H9 (cell line): ENCODE data around the gene CCDC187. TPM values are rescaled to one million over a fixed set of nuclear protein-coding genes. Genes with fewer than 3 reads are reported as not detected.

Source experiments
- DNase-seq: peaks from one replicate; pipeline ENCODE4 v3.0.0-alpha.2; 2017
- H2AFZ ChIP-seq: one replicate; pipeline ENCODE4 v1.6.1; 2013; ENCODE audit warnings: mild to moderate bottlenecking, low read length, control low read depth, moderate library complexity
- H2AK5ac ChIP-seq: 2 replicates; pipeline ENCODE4 v1.6.1; 2013; ENCODE audit warnings: low read length, control low read depth, mixed read lengths; ENCODE audit not compliant: insufficient read length
- H2BK120ac ChIP-seq: one replicate; pipeline ENCODE4 v1.6.1; 2013; ENCODE audit warnings: low read depth, mild to moderate bottlenecking, low read length, control low read depth, inconsistent platforms; ENCODE audit not compliant: poor library complexity, severe bottlenecking
- H2BK12ac ChIP-seq: 2 replicates; pipeline ENCODE4 v1.6.1; 2013; ENCODE audit warnings: low read length, control low read depth, mixed read lengths, low read depth; ENCODE audit not compliant: insufficient read length
- H2BK15ac ChIP-seq: 2 replicates; pipeline ENCODE4 v1.6.1; 2013; ENCODE audit warnings: low read depth, low read length, control low read depth
- H2BK20ac ChIP-seq: one replicate; pipeline ENCODE4 v1.6.1; 2013; ENCODE audit warnings: low read depth, mild to moderate bottlenecking, low read length, control low read depth, inconsistent platforms; ENCODE audit not compliant: poor library complexity, severe bottlenecking
- H2BK5ac ChIP-seq: 2 replicates; pipeline ENCODE4 v1.6.1; 2013; ENCODE audit warnings: low read length, control low read depth, mixed read lengths; ENCODE audit not compliant: insufficient read length
- H3K14ac ChIP-seq: 2 replicates; pipeline ENCODE4 v1.6.1; 2013; ENCODE audit warnings: low read length, control low read depth; ENCODE audit not compliant: insufficient read depth
- H3K18ac ChIP-seq: 2 replicates; pipeline ENCODE4 v1.6.1; 2013; ENCODE audit warnings: low read depth, mild to moderate bottlenecking, mixed read lengths, low read length, control low read depth; ENCODE audit not compliant: insufficient read length
- H3K23ac ChIP-seq: 2 replicates; pipeline ENCODE4 v1.6.1; 2013; ENCODE audit warnings: low read length, control low read depth, mixed read lengths, low read depth; ENCODE audit not compliant: insufficient read length
- H3K23me2 ChIP-seq: 2 replicates; pipeline ENCODE4 v1.6.1; 2013; ENCODE audit warnings: low read depth, mild to moderate bottlenecking, mixed read lengths, low read length, control low read depth; ENCODE audit not compliant: insufficient read length, poor library complexity, severe bottlenecking
- H3K27ac ChIP-seq: 2 replicates; pipeline ENCODE4 v1.5.1; 2013; ENCODE audit warnings: low read length, control low read depth, mixed read lengths, low read depth; ENCODE audit not compliant: insufficient read length
- H3K27me3 ChIP-seq: 2 replicates; pipeline ENCODE4 v1.6.1; 2013; ENCODE audit warnings: low read length, control low read depth, inconsistent platforms; ENCODE audit not compliant: insufficient read depth
- H3K4ac ChIP-seq: 2 replicates; pipeline ENCODE4 v1.6.1; 2013; ENCODE audit warnings: low read depth, mild to moderate bottlenecking, control low read depth, inconsistent platforms, low read length, moderate library complexity
- H3K4me1 ChIP-seq: 2 replicates; pipeline ENCODE4 v1.6.1; 2013; ENCODE audit warnings: low read length, control low read depth, inconsistent platforms; ENCODE audit not compliant: insufficient read depth
- H3K4me2 ChIP-seq: 2 replicates; pipeline ENCODE4 v1.6.1; 2013; ENCODE audit warnings: low read length, control low read depth, mixed read lengths; ENCODE audit not compliant: insufficient read length, insufficient read depth
- H3K56ac ChIP-seq: 2 replicates; pipeline ENCODE4 v1.6.1; 2013; ENCODE audit warnings: low read depth, mild to moderate bottlenecking, mixed read lengths, low read length, control low read depth; ENCODE audit not compliant: insufficient read length
- H3K79me1 ChIP-seq: 2 replicates; pipeline ENCODE4 v1.6.1; 2013; ENCODE audit warnings: low read depth, mild to moderate bottlenecking, moderate library complexity, low read length, control low read depth, inconsistent platforms; ENCODE audit not compliant: insufficient read depth, poor library complexity, severe bottlenecking
- H3K79me2 ChIP-seq: 2 replicates; pipeline ENCODE4 v1.6.1; 2013; ENCODE audit warnings: low read length, control low read depth, inconsistent platforms; ENCODE audit not compliant: insufficient read depth
- H3K9ac ChIP-seq: 2 replicates; pipeline ENCODE4 v1.6.1; 2013; ENCODE audit warnings: low read length, control low read depth, mixed read lengths; ENCODE audit not compliant: insufficient read length; ENCODE audit errors: extremely low read depth
- H3K9me3 ChIP-seq: one replicate; pipeline ENCODE4 v1.6.1; 2013; ENCODE audit warnings: low read depth, low read length, inconsistent platforms; ENCODE audit not compliant: control insufficient read depth
- H3T11ph ChIP-seq: one replicate; pipeline ENCODE4 v1.6.1; 2013; ENCODE audit warnings: mild to moderate bottlenecking, low read length, control low read depth, inconsistent platforms
- H4K20me1 ChIP-seq: one replicate; pipeline ENCODE4 v1.6.1; 2013; ENCODE audit not compliant: control insufficient read depth, insufficient read length, insufficient read depth
- H4K5ac ChIP-seq: 2 replicates; pipeline ENCODE4 v1.6.1; 2013; ENCODE audit warnings: low read depth, mild to moderate bottlenecking, mixed read lengths, low read length, control low read depth; ENCODE audit not compliant: insufficient read length
- H4K8ac ChIP-seq: replicated peaks from 2 replicates; pipeline ENCODE4 v1.6.1; 2013; ENCODE audit warnings: low read length, control low read depth, mixed read lengths, low read depth; ENCODE audit not compliant: insufficient read length
- H4K91ac ChIP-seq: 2 replicates; pipeline ENCODE4 v1.6.1; 2013; ENCODE audit warnings: low read depth, mild to moderate bottlenecking, moderate library complexity, mixed read lengths, low read length, control low read depth; ENCODE audit not compliant: insufficient read length
- H3K27ac Mint-ChIP-seq, 3 experiments: 2 replicates in 2 of 3; 3 replicates in 1 of 3; pipeline ENCODE4 v1.8.0; 2020 to 2021; ENCODE audit warnings: mixed read lengths in 3 of 3, mild to moderate bottlenecking in 1 of 3, moderate library complexity in 1 of 3
- H3K27me3 Mint-ChIP-seq: 2 replicates; pipeline ENCODE4 v1.8.0; 2021; ENCODE audit warnings: low read depth, mild to moderate bottlenecking, moderate library complexity, mixed read lengths
- H3K36me3 Mint-ChIP-seq, 3 experiments: 2 replicates in 2 of 3; 3 replicates in 1 of 3; pipeline ENCODE4 v1.8.0; 2020 to 2021; ENCODE audit warnings: low read depth in 3 of 3, mixed read lengths in 3 of 3; ENCODE audit not compliant: insufficient read depth in 1 of 3
- H3K4me1 Mint-ChIP-seq, 2 experiments: 2 replicates each; pipeline ENCODE4 v1.8.0; 2020; ENCODE audit warnings: mixed read lengths in 2 of 2
- H3K4me3 Mint-ChIP-seq, 2 experiments: 2 replicates in 1 of 2; 3 replicates in 1 of 2; pipeline ENCODE4 v1.8.0; 2020 to 2021; ENCODE audit warnings: mild to moderate bottlenecking in 2 of 2, mixed read lengths in 2 of 2, moderate library complexity in 1 of 2
- H3K9me3 Mint-ChIP-seq, 2 experiments: 2 replicates in 1 of 2; 3 replicates in 1 of 2; pipeline ENCODE4 v1.8.0; 2020; ENCODE audit warnings: mild to moderate bottlenecking in 2 of 2, mixed read lengths in 2 of 2, moderate library complexity in 1 of 2
- CTCF ChIP-seq: fragments of 200-600 bp; sonication (generic); conservative IDR thresholded peaks from 3 replicates; pipeline ENCODE4 v1.8.0; 2021; ENCODE audit warnings: antibody characterized with exemption, mild to moderate bottlenecking
- WGBS: extraction: QIAGEN DNeasy Blood & Tissue Kit; methylation state at CpG from one replicate; pipeline ENCODE4 v1.1.7; 2013; ENCODE audit warnings: missing lambda C conversion rate, low lambda C conversion rate, mixed read lengths; ENCODE audit not compliant: insufficient read length; ENCODE audit errors: extremely low coverage; 5-methylcytosine and 5-hydroxymethylcytosine counted together
- total RNA-seq: library from RNA; stranded (reverse); gene quantifications from 2 replicates; pipeline ENCODE4 v1.2.1, GENCODE V29; 2021

The CCDC187 gene
- total RNA-seq, 1 experiment from 2014 or later, result 0.07 TPM

- Mint-ChIP-seq H3K4me3 (no peak overlapping the region), H3K36me3 (no peaks in the 10 kb centered on the region), H3K27ac (no peak overlapping the region; a peak in 1 of 7 replicates), H3K9me3 (no peaks in the 10 kb centered on the region), H3K4me1 (no peaks in the 10 kb centered on the region), H3K27me3 (no peaks in the 10 kb centered on the region)
- TF ChIP-seq CTCF, result no peak
- Histone ChIP-seq H3K79me2 (no peaks in the 10 kb centered on the region), H4K8ac (no peak overlapping the region), H3K18ac (no peak overlapping the region), H2BK15ac (no peak overlapping the region), H3K4ac (no peak overlapping the region), H2BK5ac (no peak overlapping the region), H2AK5ac (no peak overlapping the region), H3K9ac (no peak overlapping the region), H3K14ac (no peak overlapping the region), H3K23ac (no peak overlapping the region), H3K27me3 (no peaks in the 10 kb centered on the region), H2BK12ac (no peak overlapping the region), H3K9me3 (no peaks in the 10 kb centered on the region), H3K56ac (no peak overlapping the region), H2AFZ (no peak overlapping the region), H3K4me2 (no peak overlapping the region), H3K27ac (no peak overlapping the region), H4K91ac (no peak overlapping the region), H4K5ac (no peak overlapping the region), H3T11ph (no peak overlapping the region), H4K20me1 (no peaks in the 10 kb centered on the region), H2BK120ac (no peak overlapping the region), H2BK20ac (no peak overlapping the region), H3K23me2 (no peaks in the 10 kb centered on the region), H3K79me1 (no peaks in the 10 kb centered on the region), H3K4me1 (no peaks in the 10 kb centered on the region)
- no peak for DNase-seq
- no CpG with 5 or more reads among the region's 13 CpGs for WGBS
Observed at GRCh38 chr9:136304981-136305380, 1.1 kb upstream of the CCDC187 start.
